ENCODE results near the gene PKP4.

- TF ChIP-seq POLR2A (IDR thresholded peaks at IDR 0.05) (no peak), CTCF (IDR thresholded peaks at IDR 0.05) (no peak), POLR2AphosphoS5 (IDR thresholded peaks at IDR 0.05) (no peak), EP300 (IDR thresholded peaks at IDR 0.05) (no peak)
Observed at GRCh38 chr2:158556124-158556523, 99.4 kb downstream of the PKP4 start.
